Esophagus squamous epithelium (tissue), 4 donors: ENCODE data around the gene SIRPB1.

Experiments
- CTCF ChIP-seq, 6 experiments: fragments of 450-650 bp in 4 of 6; fragments of 200-600 bp in 2 of 6; sonication (generic) in 2 of 6; IDR thresholded peaks; one replicate each; pipeline ENCODE4 v1.5.1; 2016 to 2019; ENCODE audit warnings: antibody characterized with exemption in 6 of 6, mild to moderate bottlenecking in 4 of 6, moderate library complexity in 4 of 6
- POLR2A ChIP-seq, 4 donors: fragments of 450-650 bp; IDR thresholded peaks; one replicate each; pipeline ENCODE4 v1.6.1; 2017; ENCODE audit warnings: antibody characterized with exemption in 4 of 4, mild to moderate bottlenecking in 4 of 4, moderate library complexity in 3 of 4

- TF ChIP-seq CTCF (IDR thresholded peaks at IDR 0.05) (no peak), POLR2A (IDR thresholded peaks at IDR 0.05) (no peak)
Observed at GRCh38 chr20:1630186-1630585, 10.4 kb upstream of the SIRPB1 start.
